Gastroesophageal sphincter (tissue), 3 donors: Measurements from ENCODE around the gene TAS2R39.

Experiments used
- EP300 ChIP-seq: sonication (generic); formaldehyde crosslinking; IDR thresholded peaks from one replicate; pipeline ENCODE4 v1.6.1; 2017; ENCODE audit warnings: antibody characterized with exemption, mild to moderate bottlenecking
- TF ChIP-seq, protein P1 (sequence below), 4 experiments: fragments of 200-600 bp in 2 of 4; fragments of 450-650 bp in 2 of 4; sonication (generic) in 1 of 4; IDR thresholded peaks; one replicate each; pipeline ENCODE4 v1.5.1; 2017 to 2019; ENCODE audit warnings: antibody characterized with exemption in 4 of 4, mild to moderate bottlenecking in 2 of 4, moderate library complexity in 2 of 4

DNA sequence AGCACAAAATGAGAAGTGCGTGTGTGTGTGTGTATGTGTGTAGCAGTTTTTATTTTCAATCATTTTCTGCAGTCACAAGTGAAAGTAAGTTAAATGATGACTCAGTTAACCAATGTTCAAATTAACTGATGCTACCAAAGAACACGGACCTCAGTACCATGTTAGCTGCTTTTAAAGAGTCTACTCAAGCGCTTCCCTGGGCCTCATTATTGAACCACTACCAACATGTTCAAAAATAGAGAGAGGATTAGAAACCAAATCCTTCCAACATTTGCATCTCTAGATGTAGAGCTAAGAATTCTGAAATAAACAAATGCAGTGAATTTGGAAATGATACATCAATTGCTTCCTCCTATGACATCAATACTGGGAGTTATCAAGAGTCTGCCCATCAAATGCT, at the start of gene TAS2R39:
- TF ChIP-seq, protein P1, sequence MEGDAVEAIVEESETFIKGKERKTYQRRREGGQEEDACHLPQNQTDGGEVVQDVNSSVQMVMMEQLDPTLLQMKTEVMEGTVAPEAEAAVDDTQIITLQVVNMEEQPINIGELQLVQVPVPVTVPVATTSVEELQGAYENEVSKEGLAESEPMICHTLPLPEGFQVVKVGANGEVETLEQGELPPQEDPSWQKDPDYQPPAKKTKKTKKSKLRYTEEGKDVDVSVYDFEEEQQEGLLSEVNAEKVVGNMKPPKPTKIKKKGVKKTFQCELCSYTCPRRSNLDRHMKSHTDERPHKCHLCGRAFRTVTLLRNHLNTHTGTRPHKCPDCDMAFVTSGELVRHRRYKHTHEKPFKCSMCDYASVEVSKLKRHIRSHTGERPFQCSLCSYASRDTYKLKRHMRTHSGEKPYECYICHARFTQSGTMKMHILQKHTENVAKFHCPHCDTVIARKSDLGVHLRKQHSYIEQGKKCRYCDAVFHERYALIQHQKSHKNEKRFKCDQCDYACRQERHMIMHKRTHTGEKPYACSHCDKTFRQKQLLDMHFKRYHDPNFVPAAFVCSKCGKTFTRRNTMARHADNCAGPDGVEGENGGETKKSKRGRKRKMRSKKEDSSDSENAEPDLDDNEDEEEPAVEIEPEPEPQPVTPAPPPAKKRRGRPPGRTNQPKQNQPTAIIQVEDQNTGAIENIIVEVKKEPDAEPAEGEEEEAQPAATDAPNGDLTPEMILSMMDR (IDR thresholded peaks at IDR 0.05): no peak
- TF ChIP-seq EP300: no peak
